Activated T-helper 1 cell treated with anti-CD3 and anti-CD28 coated beads, Interleukin-12 subunit alpha, Interleukin-12 subunit beta, Interleukin-2, Interleukin-4 antibody, amounts not matched to agents 30 ng/mL and 10 ng/mL and 1 ng/mL, durations not matched to agents 14 hours and 24 hours and 36 hours (primary cell): ENCODE results near the gene ASB2. TPM values are rescaled to one million over a fixed set of nuclear protein-coding genes. Genes with fewer than 3 reads are reported as not detected.
A peak's percentile ranks its signal among the peaks of the same experiment; 100 is the strongest.

Experiments
- DNase-seq: peaks from one replicate; pipeline ENCODE4 v3.0.0; 2021; ENCODE audit warnings: low spot score
- H3K27ac Mint-ChIP-seq: one replicate; pipeline ENCODE4 v1.8.0; 2021; ENCODE audit warnings: mild to moderate bottlenecking, mixed read lengths
- H3K27me3 Mint-ChIP-seq: one replicate; pipeline ENCODE4 v1.8.0; 2022; ENCODE audit warnings: mild to moderate bottlenecking, moderate library complexity, mixed read lengths; ENCODE audit not compliant: insufficient read depth
- H3K36me3 Mint-ChIP-seq: one replicate; pipeline ENCODE4 v1.8.0; 2021; ENCODE audit warnings: low read depth, mixed read lengths
- H3K4me1 Mint-ChIP-seq: one replicate; pipeline ENCODE4 v1.8.0; 2021; ENCODE audit warnings: low read depth, mixed read lengths
- H3K4me3 Mint-ChIP-seq: one replicate; pipeline ENCODE4 v1.8.0; 2021; ENCODE audit warnings: mild to moderate bottlenecking, moderate library complexity, mixed read lengths
- H3K9me3 Mint-ChIP-seq: one replicate; pipeline ENCODE4 v1.8.0; 2021; ENCODE audit warnings: mixed read lengths
- intact Hi-C: fragments of 100-400 bp; cut with micrococcal nuclease; formaldehyde crosslinking; loops from one replicate; pipeline ENCODE4 v1.15.1; 2024
- total RNA-seq: library from RNA; stranded (reverse); gene quantifications from 2 replicates; pipeline ENCODE4 v1.2.3, GENCODE V29; 2022

The ASB2 gene
- total RNA-seq, 1 donor from 2014 or later = 23.4 TPM

DNA sequence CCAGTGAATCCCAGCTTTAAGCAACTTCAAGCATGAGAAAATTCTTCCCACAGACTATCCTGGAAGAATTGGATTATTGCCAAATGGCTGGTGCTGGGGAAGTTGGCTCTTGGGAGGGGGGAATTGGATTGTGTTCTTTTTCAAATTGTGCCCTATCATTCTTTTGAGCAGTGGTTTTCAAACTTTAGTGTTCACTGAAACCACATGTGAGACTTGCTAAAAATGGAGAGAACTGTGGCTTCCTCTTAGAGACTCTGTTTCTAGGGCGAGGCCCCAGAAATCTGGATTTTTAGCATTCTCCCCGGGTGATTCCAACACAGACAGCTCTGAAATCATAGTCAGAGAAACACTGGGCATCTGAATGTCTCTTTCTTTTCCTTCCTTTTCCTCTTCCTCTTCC lies 35.4 kb upstream of the ASB2 start:
- intact Hi-C loops = loop anchor here (1.0 kb wide), 1 partner anchor 10 kb away; no protein-coding TSS in a partner anchor
- Mint-ChIP-seq H3K4me1 (peaks cover 53% of the 10 kb centered on the region), H3K9me3 (no peaks in the 10 kb centered on the region), H3K36me3 (peaks cover 1% of the 10 kb centered on the region), H3K27ac (peak overlapping the region; percentile 18), H3K27me3 (peaks cover 15% of the 10 kb centered on the region), H3K4me3 (peak overlapping the region; percentile 37)
- DNase-seq = peak; percentile 21

DNA sequence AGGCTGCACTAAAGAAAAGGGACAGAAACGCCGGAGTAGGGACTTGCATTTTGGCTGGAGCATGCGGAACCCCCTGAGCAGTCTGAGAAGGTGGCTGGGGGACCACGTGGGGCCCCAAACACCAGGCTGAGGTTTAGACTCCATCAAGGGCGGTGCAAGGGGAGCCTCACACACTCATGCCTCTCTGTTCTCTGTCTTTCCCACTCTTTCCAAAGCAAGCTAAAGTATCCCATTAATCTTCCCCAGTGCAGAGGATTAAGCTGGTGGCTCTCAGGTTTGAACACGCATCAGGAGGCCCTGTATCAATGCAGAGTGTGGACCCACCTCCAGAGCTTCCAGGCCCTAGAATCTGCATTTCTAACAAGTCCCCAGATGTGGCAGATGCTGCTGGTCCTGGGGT lies 34.3 kb upstream of the ASB2 start:
- Mint-ChIP-seq H3K9me3 (no peaks in the 10 kb centered on the region), H3K4me1 (peaks cover 53% of the 10 kb centered on the region), H3K27me3 (peaks cover 15% of the 10 kb centered on the region), H3K4me3 (peak overlapping the region; percentile 12), H3K36me3 (peaks cover 1% of the 10 kb centered on the region), H3K27ac (no peak overlapping the region)
- intact Hi-C loops = no loop called here
- no peak for DNase-seq

DNA sequence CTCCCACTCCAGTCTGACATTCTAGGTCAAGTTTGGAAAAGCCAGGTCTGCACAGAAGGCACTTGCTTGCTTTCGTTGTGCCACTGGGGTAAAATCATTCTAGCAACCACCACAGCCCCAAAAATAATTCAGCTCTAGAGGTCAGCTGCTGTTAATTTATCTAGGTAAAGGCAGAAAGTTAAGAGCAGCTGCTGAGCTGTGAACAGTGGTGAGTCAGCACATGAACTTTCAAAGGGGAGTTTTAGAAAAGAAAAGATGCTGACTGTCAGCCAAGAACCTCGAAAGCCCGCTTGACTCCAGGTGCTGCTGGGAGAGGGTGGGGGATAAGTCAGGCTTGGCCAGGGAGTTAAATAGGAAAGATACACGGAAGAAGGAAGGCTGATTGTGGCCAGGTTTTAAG lies 33.4 kb upstream of the ASB2 start:
- no peak for DNase-seq
- intact Hi-C loops = no loop called here
- peak overlapping the region; percentile 77 for H3K27ac Mint-ChIP-seq
- no peaks in the 10 kb centered on the region for H3K9me3 Mint-ChIP-seq
- H3K36me3 Mint-ChIP-seq = peaks cover 1% of the 10 kb centered on the region
- peaks cover 58% of the 10 kb centered on the region for H3K4me1 Mint-ChIP-seq
- H3K4me3 Mint-ChIP-seq = peak overlapping the region; percentile 57
- H3K27me3 Mint-ChIP-seq = peaks cover 10% of the 10 kb centered on the region

DNA sequence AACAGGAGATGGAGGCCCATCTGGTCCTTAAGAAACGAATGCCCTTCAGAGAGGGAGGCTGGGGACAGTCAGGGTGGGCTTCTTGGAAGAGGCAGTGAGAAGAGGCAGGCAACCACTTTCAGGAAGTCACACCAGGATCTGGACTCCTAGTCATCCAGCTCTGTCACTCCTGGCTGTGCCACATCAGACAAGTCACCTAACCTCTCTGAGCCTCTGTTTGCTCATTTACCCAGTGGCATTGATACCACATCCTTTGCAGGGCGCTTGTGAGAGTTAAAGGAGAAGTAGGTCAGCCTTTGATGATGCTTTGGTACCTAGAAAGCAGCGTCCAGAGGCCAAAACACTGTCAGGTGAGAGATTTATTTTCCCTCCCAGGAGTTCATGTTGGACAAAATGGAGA lies 31.9 kb upstream of the ASB2 start:
- Mint-ChIP-seq H3K36me3 (peaks cover 1% of the 10 kb centered on the region), H3K27ac (no peak overlapping the region), H3K4me1 (peaks cover 58% of the 10 kb centered on the region), H3K27me3 (peaks cover under 1% of the 10 kb centered on the region), H3K4me3 (no peak overlapping the region), H3K9me3 (no peaks in the 10 kb centered on the region)
- no peak for DNase-seq
- intact Hi-C loops = no loop called here

DNA sequence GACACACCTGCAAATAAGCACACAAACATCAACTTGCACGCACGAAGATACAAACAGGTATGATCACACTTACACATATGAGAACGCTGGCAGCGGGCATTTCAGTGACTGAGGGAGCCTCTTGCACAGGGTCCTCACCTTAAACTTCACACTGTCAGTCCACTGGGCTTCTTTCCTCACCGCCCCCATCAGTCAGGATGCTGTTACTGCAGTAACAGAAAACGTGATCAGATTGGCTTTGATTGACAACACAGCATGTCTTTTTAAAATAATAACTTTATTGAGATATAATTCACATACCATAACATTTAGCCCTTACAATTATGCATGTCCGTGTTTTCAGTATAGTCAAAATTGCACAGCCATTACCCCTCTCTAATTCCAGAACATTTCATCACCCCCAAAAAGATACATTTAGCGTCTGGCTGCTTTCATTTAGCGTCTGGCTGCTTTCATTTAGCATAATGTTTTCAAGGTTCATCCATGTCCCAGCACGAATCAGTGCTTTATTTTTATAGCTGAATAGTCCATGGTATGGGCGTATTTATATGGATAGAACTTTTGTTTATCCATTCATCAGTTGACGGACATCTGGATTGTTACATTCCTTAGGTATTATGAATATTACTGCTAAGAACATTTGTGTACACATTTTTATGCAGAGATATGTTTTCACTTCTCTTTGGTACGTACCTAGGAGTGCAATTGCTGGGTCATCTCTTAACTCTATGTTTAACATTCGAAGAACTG lies 29.1 kb upstream of the ASB2 start:
- Mint-ChIP-seq H3K4me1 (peaks cover 45% of the 10 kb centered on the region), H3K4me3 (no peak overlapping the region), H3K36me3 (peaks cover 1% of the 10 kb centered on the region), H3K27ac (no peak overlapping the region), H3K27me3 (no peaks in the 10 kb centered on the region), H3K9me3 (no peaks in the 10 kb centered on the region)
- DNase-seq = no peak
- intact Hi-C loops = loop anchor here (2.0 kb wide), 1 partner anchor 21 kb away; the partner anchor contains the start of gene OTUB2

DNA sequence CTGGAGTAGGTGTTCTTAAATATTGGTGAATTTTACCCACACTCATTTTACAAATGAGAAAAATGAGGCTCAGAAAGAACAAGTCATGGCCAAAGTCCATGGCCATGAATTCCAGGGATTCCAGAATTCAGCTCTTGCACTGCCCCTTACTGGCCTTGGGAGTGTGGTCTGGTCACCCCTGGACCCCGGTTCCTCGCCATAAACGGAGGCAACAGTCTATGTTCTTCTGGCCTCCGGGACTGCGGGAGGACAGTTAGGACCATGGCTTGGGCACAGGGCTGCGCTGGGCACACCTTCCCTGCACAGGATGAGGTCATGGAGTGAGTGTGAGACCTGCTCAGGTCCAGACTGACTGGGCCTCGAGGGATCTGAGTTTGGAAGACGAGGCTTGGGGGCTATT lies 27.6 kb upstream of the ASB2 start:
- intact Hi-C loops = loop anchor here (2.0 kb wide), 1 partner anchor 23 kb away; the partner anchor contains the start of gene OTUB2
- Mint-ChIP-seq H3K27ac (no peak overlapping the region), H3K36me3 (no peaks in the 10 kb centered on the region), H3K27me3 (no peaks in the 10 kb centered on the region), H3K9me3 (no peaks in the 10 kb centered on the region), H3K4me1 (peaks cover 44% of the 10 kb centered on the region), H3K4me3 (no peak overlapping the region)
- DNase-seq = no peak

DNA sequence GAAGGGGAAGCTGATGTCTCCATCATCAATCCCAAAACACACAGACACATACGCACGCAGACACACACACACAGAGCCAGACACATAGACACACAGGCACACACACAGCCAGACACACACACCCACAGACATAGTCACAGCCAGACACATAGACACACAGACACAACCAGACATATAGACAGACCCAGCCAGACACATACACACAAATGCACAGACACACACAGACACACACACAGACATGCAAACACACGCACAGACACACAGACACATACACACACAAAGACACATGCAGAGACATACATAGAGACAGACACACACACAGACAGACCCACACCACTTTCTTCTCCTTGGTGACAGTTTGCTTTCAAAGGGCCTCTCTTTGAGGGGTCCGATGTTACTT lies 27.0 kb upstream of the ASB2 start:
- no peaks in the 10 kb centered on the region for H3K36me3 Mint-ChIP-seq
- H3K9me3 Mint-ChIP-seq = no peaks in the 10 kb centered on the region
- DNase-seq = no peak
- no peaks in the 10 kb centered on the region for H3K27me3 Mint-ChIP-seq
- no peak overlapping the region for H3K4me3 Mint-ChIP-seq
- H3K4me1 Mint-ChIP-seq = peaks cover 41% of the 10 kb centered on the region
- H3K27ac Mint-ChIP-seq = no peak overlapping the region
- intact Hi-C loops = no loop called here

DNA sequence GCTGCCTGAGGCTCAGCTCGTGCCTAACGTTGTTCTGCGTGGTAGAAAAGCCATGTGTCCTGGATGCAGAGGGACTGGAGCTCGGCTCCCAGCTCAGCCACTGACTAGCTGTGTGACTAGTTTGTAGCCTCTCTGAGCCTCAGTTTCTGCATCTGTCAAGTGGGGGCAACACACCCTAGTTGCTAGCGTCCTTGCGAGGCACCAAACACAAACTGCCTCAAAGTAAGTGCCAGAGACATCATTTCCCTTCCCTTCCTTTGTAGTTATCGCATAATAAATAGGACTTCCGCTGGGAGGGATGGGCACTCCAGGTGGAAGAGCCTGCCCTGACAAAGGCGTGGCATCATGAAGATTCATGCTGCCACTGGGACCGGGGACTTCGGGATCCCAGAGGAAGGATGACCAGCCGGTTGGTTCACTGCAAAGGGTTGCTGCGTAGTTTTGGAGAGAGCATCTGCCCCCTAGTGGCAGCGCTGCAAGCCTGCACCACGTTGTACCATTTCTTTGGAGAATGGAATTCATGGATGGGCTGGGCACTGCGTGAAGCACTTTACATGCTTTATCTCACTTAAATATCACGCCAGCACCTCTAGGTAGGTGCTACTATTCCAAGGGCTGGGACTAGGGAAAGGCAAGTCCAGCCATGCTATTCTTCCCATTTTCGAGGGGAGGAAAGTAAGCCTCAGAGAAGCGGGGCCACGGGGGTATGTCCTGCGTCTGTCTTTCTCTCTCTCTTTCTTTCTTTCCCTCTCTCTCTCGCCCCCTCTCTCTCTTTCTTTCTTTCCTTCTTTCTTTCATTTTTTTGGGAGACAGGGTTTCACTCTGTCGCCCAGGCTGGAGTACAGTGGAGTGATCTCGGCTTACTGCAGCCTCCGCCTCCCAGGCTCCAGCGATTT lies 25.4 kb upstream of the ASB2 start:
- peak overlapping the region; percentile 1 for H3K4me3 Mint-ChIP-seq
- peaks cover 2% of the 10 kb centered on the region for H3K27me3 Mint-ChIP-seq
- H3K9me3 Mint-ChIP-seq = no peaks in the 10 kb centered on the region
- peaks cover 39% of the 10 kb centered on the region for H3K4me1 Mint-ChIP-seq
- peak; percentile 56 for DNase-seq
- H3K36me3 Mint-ChIP-seq = no peaks in the 10 kb centered on the region
- H3K27ac Mint-ChIP-seq = peak overlapping the region; percentile 36
- intact Hi-C loops = loop anchor here (1.0 kb wide), 4 partner anchors 23 to 135 kb away; no protein-coding TSS in a partner anchor

DNA sequence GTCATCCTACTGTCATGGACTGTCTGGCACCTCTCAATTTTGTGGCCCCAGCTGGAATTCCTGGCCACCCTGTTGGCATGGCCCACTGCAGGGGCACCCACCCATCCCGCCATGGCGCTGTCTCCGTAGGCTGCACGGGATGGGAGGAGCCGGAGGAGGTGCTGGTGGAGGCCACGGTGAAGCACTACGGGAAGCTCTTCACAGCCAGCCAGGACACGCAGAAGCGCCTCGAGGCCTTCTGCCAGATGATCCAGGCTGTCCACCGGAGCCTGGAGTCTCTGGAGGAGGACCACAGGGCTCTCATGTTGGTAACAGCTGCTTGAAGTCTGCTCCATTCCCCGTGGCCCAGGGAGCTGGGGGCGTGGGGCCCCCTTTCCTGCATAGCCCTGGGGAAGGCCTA lies 24.6 kb upstream of the ASB2 start:
- Mint-ChIP-seq H3K4me1 (peaks cover 40% of the 10 kb centered on the region), H3K27ac (no peak overlapping the region), H3K36me3 (no peaks in the 10 kb centered on the region), H3K27me3 (peaks cover 4% of the 10 kb centered on the region), H3K9me3 (no peaks in the 10 kb centered on the region), H3K4me3 (no peak overlapping the region)
- intact Hi-C loops = loop anchor here (1.0 kb wide), 3 partner anchors 23 to 62 kb away; no protein-coding TSS in a partner anchor
- no peak for DNase-seq

DNA sequence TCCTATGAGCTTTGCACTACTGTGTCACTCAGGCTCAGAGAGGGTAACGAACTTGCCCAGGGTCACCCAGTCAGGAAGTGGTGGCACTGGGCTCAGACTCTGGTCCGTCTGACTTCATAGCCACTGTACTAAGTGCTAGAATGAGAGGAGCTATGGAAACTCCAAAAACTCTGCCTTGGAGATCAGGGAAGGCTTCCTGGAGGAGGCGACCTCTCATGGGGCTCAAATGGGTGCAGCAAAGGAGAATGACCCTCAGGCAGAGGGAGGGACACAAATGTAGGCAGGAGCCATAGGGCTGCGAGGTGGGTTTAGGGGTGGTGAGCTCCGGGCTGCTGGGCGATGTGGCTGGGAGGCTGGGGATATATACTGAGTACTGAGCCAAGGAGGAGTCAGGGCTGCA lies 23.9 kb upstream of the ASB2 start:
- no peaks in the 10 kb centered on the region for H3K9me3 Mint-ChIP-seq
- H3K36me3 Mint-ChIP-seq = no peaks in the 10 kb centered on the region
- no peak overlapping the region for H3K27ac Mint-ChIP-seq
- H3K27me3 Mint-ChIP-seq = peaks cover 4% of the 10 kb centered on the region
- H3K4me3 Mint-ChIP-seq = no peak overlapping the region
- intact Hi-C loops = no loop called here
- peaks cover 46% of the 10 kb centered on the region for H3K4me1 Mint-ChIP-seq
- DNase-seq = no peak

DNA sequence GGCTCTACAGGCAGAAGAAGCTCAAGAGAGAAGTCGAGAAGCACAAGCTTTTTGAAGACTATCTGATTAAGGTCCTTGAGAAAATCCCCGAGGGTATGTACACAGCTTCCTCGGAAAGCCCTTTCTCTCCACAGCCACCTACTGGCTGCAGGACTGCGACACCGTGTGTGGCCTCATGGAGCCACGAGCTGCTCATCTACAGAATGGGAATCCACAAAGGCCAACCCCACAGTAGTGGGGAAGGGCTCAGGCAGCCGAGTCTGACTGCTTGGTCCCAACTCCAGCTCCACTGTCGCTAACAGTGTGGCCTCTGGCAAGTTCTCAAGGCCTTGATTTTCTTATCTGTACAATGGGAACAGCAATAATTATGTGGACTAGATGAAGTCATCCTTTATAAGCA lies 23.2 kb upstream of the ASB2 start:
- Mint-ChIP-seq H3K27me3 (peaks cover 4% of the 10 kb centered on the region), H3K4me3 (no peak overlapping the region), H3K27ac (peak overlapping the region; percentile 64), H3K4me1 (peaks cover 48% of the 10 kb centered on the region), H3K9me3 (no peaks in the 10 kb centered on the region), H3K36me3 (no peaks in the 10 kb centered on the region)
- intact Hi-C loops = no loop called here
- DNase-seq = no peak

DNA sequence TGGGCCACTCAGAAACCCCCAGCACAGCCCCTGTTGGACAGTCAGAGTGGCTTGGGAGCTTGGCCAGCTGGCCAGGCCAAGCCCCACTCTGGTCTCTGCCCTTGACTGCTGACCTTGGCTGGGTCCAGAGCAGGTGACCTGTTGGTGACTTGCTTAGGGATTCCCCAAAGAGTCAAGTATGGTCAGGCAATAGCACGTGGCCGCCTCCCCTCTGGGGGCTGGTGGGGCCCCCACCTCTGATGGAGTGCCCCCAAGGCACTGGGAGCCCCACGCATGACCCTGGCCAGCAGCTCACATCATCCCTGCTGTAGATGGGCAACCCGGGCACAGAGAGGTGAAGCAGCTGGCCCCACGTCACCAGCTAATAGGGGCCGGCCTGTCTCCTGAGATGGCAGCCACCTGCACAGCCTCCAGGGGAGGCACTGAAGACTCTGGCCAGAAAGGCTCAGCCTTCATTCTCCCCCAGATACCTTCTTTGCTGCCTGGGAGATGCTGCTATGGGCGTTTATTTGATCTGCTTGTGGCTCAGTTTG lies 22.6 kb upstream of the ASB2 start:
- Mint-ChIP-seq H3K27ac (peak overlapping the region; percentile 64), H3K36me3 (no peaks in the 10 kb centered on the region), H3K4me3 (no peak overlapping the region), H3K9me3 (no peaks in the 10 kb centered on the region), H3K4me1 (peaks cover 48% of the 10 kb centered on the region), H3K27me3 (peaks cover 4% of the 10 kb centered on the region)
- DNase-seq = no peak
- intact Hi-C loops = no loop called here
